Measurements from ENCODE around the gene DHX35. TPM values are rescaled to one million over a fixed set of nuclear protein-coding genes. Genes with fewer than 3 reads are reported as not detected.

DHX35 gene
- total and polyA plus RNA-seq, 8 donors, result 2.2 to 6.8 (median 3.3) TPM

DNA sequence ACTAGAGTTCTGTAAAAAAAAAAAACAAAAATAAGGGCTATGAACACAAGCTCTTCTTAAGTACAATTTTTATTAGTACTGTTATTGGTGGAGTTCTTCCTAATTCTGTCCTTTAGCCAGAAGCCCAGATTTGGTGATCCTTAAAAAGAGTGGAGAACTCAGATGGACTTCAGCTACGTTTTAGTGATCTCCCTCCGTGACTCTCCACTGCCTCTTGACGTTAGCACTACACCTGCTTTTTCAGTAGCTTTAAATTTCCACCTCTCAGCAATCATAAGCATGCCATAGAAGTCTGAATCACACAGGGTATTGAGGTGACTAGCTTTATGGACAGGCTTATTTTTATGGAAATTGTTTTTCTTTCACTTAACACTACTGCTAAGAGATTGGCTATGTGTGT lies 17.7 kb downstream of the DHX35 start:
- Histone ChIP-seq H3K27me3 (no peaks in the 10 kb centered on the region), H3K4me1 (no peaks in the 10 kb centered on the region), H3K9me3 (no peaks in the 10 kb centered on the region), H3K36me3 (no peaks in the 10 kb centered on the region), H3K4me3 (no peak overlapping the region), H3K27ac (no peak overlapping the region)
- TF ChIP-seq, protein P1, sequence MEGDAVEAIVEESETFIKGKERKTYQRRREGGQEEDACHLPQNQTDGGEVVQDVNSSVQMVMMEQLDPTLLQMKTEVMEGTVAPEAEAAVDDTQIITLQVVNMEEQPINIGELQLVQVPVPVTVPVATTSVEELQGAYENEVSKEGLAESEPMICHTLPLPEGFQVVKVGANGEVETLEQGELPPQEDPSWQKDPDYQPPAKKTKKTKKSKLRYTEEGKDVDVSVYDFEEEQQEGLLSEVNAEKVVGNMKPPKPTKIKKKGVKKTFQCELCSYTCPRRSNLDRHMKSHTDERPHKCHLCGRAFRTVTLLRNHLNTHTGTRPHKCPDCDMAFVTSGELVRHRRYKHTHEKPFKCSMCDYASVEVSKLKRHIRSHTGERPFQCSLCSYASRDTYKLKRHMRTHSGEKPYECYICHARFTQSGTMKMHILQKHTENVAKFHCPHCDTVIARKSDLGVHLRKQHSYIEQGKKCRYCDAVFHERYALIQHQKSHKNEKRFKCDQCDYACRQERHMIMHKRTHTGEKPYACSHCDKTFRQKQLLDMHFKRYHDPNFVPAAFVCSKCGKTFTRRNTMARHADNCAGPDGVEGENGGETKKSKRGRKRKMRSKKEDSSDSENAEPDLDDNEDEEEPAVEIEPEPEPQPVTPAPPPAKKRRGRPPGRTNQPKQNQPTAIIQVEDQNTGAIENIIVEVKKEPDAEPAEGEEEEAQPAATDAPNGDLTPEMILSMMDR (IDR thresholded peaks at IDR 0.05), result no peak
- FAIRE-seq, result no peak
- no peak for DNase-seq
- intact Hi-C loops (cut with DNase I), result no loop called here
- WGBS, 2 donors, result 91 to 94% methylated on average over 3 of the region's 3 CpGs
- no peak for ATAC-seq

DNA sequence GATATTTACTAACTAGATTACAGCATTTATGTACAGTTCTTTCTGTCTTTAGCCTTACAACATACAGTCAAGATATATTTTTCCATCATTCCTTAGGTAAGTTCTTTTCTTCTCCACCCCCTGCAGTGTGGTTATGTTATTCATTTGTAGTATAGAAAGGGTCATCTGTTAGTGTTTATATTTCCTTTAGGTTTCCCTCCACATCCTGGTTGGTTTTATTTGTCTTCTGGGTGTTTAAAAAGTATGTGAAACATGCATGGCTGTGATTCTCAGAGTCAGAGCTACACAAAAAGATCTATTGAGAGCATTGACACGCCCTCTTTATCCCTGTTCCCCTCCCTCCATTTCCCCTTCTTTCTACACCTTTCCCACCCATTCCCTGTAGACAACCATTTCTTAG lies 20.1 kb downstream of the DHX35 start:
- H3K4me1 ChIP-seq, result peaks cover 0 to 14% (median 4%) of the 10 kb centered on the region in 3 donors
- DNase-seq (no peak), ATAC-seq (peak in 1 of 4 donors; percentile 15), FAIRE-seq (no peak)
- H3K27me3 ChIP-seq, result no peaks in the 10 kb centered on the region
- H3K4me3 ChIP-seq, result no peak overlapping the region
- H3K36me3 ChIP-seq, result no peaks in the 10 kb centered on the region
- no peaks in the 10 kb centered on the region for H3K9me3 ChIP-seq
- 89 to 93% methylated on average over 1 of the region's 1 CpG for WGBS, 2 donors
- TF ChIP-seq, protein P1 (IDR thresholded peaks at IDR 0.05), result no peak
- intact Hi-C loops (cut with DNase I), result no loop called here
- H3K27ac ChIP-seq, result no peak overlapping the region

DNA sequence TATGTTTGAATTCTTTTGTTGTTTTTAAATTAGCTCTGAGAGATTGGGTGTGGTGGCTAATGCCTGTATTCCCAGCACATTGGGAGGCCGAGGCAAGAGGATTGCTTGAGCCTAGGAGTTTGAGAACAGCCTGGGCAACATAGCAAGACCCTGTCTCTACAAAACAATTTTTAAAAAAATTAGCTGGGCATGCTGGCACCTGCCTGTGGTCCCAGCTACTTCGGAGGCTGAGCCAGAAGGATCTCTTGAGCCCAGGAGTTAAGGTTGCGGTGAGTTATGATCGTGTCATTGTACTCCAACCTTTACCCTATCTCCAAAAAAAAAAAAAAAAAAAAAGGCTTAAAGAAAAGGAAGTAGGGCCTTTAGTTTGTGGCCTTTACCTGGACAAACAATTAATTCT lies 22.9 kb downstream of the DHX35 start:
- ATAC-seq (no peak), DNase-seq (no peak), FAIRE-seq (no peak)
- Histone ChIP-seq H3K4me3 (no peak overlapping the region), H3K36me3 (peaks cover 0 to 9% (median 0%) of the 10 kb centered on the region in 3 donors), H3K27me3 (no peaks in the 10 kb centered on the region), H3K9me3 (no peaks in the 10 kb centered on the region), H3K4me1 (peaks cover 0 to 14% (median 4%) of the 10 kb centered on the region in 3 donors), H3K27ac (peak overlapping the region in 1 of 4 donors; percentile 37)
- intact Hi-C loops (cut with DNase I), result no loop called here
- TF ChIP-seq, protein P1 (IDR thresholded peaks at IDR 0.05), result no peak
- WGBS, 2 donors, result 88 to 89% methylated on average over 4 of the region's 4 CpGs

DNA sequence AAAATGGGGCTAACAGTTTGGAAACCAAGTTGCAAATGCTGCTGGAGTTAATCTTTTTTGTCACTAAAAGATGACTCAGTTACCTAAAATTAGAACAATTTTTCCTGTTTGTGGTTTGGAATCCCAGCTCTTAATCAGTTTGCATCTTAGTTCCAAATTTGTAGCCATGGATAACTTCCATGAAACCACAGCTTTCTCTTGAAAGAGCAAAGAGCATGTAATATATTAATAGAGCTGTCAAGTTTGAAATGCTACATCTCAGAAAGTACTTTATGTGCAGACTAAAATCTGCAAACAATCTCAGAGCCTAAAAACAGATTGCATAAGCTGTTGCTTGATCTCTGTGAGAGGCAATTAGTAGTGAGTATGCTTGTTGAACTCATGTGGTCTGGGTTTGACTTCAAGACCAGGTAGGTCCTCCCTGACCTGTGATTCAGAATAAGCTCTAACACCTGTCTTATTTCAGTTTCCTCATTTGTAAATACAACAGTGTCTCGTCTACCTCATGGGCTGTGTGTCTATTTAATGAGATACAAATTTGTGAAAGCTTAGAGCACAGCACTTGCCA lies 23.5 kb downstream of the DHX35 start:
- 33 to 38% methylated on average over 1 of the region's 1 CpG for whole genome bisulfite sequencing, 2 donors
- peak overlapping the region in 1 of 4 donors; percentile 37 for H3K27ac ChIP-seq

DNA sequence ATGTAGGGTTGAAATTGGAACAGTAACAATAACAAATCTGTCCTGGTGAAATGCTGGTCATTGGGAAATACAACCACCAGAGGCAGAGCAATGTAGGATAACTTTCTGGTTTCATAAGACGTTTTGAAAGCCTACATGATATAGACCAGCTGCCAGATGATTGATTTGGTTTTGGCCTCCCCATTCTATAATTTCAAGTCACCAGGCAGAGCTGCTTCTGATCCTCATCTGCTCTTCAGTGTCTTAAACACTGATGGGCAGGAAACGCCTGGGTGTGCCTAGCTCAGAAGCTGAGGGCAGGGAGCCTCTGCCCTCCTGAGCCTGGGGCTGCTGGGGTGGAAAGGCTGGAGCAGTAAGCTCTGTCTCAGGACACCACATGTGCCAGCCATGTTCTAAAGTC lies 24.5 kb downstream of the DHX35 start:
- WGBS, 2 donors, result 77 to 87% methylated on average over 2 of the region's 2 CpGs
- peaks cover 0 to 14% (median 4%) of the 10 kb centered on the region in 3 donors for H3K4me1 ChIP-seq
- FAIRE-seq (no peak), ATAC-seq (no peak), DNase-seq (no peak)
- H3K27ac ChIP-seq, result no peak overlapping the region
- intact Hi-C loops (cut with DNase I), result no loop called here
- H3K36me3 ChIP-seq, result peaks cover 0 to 12% (median 0%) of the 10 kb centered on the region in 3 donors
- H3K9me3 ChIP-seq, result no peaks in the 10 kb centered on the region
- TF ChIP-seq, protein P1 (IDR thresholded peaks at IDR 0.05), result no peak
- H3K4me3 ChIP-seq, result no peak overlapping the region
- H3K27me3 ChIP-seq, result no peaks in the 10 kb centered on the region

More for the DNA sequence above, 23.5 kb downstream of the DHX35 start:
- H3K9me3 ChIP-seq, result no peaks in the 10 kb centered on the region
- H3K4me3 ChIP-seq, result no peak overlapping the region
- ATAC-seq, result peak; percentile 17 to 88 (median 68)
- FAIRE-seq, result peak; percentile 67
- TF ChIP-seq, protein P1 (IDR thresholded peaks at IDR 0.05), result no peak
- intact Hi-C loops (cut with DNase I), result no loop called here
- peaks cover 0 to 12% (median 0%) of the 10 kb centered on the region in 3 donors for H3K36me3 ChIP-seq
- no peaks in the 10 kb centered on the region for H3K27me3 ChIP-seq
- peaks cover 0 to 14% (median 4%) of the 10 kb centered on the region in 3 donors for H3K4me1 ChIP-seq
- no peak for DNase-seq
